Dermis microvascular lymphatic vessel endothelial cell (primary cell): Measurements from ENCODE around the gene FBXW4. TPM values are rescaled to one million over a fixed set of nuclear protein-coding genes. Genes with fewer than 3 reads are reported as not detected.

ENCODE experiments used
- DNase-seq, 2 donors: peaks; one replicate each; pipeline versions ENCODE4 v3.0.0 to v3.0.0-alpha.2; 2010; ENCODE audit warnings: low read depth in 2 of 2
- total RNA-seq: library from RNA; depleted of rRNA; stranded (reverse); fragments of >200 nt; gene quantifications from 2 replicates; pipeline ENCODE4 v1.2.1, GENCODE V29; 2014

FBXW4 gene
- total RNA-seq, 1 donor from 2014 or later: 19.5 TPM

DNA sequence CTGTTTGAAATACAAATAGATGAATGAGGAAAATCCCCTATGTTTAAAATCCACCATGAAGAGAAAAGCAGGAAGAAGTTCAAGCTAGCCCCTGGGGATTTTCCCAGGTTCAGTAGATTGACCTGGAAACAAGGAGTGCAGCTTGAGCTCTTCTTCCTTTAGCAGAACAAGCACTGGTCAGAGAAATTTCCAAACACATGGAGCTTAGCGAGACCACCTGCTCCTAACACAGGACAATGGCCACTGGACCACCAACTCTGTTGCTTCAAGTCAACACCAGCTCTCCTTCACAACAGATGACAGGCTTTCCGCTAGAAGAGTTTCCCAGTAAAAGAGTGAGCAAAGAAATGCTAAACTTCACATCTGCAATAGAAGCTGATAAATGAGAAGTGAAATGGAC is 9.4 kb upstream of the FBXW4 start:
- peak in 1 of 2 donors; percentile 7 for DNase-seq

DNA sequence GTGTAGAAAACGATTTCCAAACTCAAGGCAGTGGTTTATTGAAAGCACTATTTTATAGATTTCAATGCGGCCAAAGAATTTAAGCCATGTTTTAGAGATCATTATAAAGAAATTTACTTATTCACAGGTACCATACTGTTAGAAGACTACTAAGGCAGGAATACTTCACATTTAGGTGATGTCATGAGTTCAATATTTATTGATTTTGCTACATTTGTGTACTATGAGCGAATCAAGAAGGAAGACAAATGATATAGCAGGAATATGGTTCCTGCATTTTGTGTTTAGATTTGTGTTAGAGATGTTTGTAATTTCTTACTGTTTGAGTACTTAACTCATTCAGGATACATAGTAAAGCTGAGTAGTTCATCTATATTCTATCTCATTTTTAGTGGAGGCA is 1.7 kb upstream of the FBXW4 start:
- no peak for DNase-seq

- DNase-seq: no peak
Observed at GRCh38 chr10:101695404-101695890, 477 bp upstream of the FBXW4 start.

DNA sequence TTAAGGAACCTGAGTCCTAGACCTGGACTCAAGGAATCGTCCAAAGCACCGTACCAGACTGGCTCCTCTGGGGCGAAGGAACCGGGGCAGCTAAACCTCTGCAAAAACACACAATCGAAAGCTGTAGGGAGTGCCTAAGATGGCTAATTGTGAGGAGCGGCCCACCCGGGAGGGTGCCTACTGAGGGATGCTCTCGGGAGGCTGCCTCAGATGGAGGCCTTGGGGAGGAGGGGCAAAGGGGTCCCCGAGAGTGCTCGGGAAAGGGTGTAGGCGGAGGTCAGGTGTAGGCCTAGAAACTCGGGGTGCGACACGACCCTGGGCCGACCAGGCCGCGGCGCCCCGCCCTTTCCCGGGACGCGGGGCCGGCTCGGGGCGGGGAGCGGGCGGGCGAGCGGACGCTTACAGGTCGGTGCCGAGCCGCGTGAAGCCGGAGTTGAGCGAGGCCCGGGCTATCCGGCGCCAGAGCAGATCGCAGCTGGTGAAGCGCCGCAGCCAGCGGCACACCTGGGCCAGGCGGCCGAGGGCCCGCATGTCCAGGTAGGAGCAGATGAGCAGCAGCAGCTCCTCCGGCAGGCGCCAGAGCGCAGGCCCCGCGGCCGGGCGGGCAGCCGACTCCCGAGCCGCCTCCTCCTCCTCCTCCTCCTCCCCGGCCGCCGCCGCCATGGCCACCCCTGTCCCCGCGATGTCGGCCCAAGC is 844 bp downstream of the FBXW4 start:
- DNase-seq: peak in 1 of 2 donors; percentile 52

DNA sequence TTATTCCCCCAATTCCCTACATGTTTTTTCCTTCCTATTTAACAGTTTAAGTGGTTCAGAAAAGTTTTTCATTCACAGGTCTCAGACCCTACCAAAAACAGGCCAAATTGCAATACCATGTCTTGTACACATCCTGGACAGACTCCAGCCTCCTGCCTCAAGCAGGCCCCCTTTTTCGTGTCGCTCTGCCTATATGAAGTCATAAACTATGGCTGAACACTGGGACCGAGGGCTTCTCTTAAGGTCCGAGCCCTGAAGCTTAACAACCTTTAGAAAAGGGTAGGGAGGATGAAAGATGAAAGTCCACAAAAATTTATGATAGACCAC is 1.4 kb downstream of the FBXW4 start:
- DNase-seq: peak in 1 of 2 donors; percentile 32

GRCh38 chr10:101691081-101691480 is 3.9 kb downstream of the FBXW4 start:
- DNase-seq: no peak

GRCh38 chr10:101690461-101690860 is 4.5 kb downstream of the FBXW4 start:
- no peak for DNase-seq

DNA sequence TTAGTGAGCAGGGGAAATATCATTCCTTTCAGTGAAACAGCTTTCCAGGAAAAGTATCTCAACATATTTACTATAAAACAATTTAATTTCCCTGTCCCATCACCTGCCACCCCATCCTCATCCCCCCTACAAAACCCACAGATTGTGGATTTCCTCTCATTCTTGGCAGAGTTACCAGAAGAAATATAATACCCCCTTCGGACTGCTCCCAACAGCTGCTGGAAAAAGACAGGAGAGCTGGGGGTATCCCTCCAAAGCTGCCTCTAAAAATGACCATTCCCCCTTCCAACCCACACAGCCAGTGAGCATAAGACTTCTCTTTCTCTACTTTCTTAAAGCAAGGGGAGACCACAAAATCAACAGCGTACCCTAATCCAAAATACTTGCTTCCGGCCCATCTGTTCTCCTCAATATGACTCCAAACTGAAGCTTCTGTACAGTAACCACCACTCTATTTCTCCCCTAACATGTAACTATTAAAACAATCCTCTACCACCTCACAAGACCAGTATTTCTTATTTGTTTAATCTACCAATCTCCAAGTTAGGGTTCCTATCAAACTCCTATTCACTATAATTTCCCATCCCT is 7.8 kb downstream of the FBXW4 start:
- no peak for DNase-seq

DNA sequence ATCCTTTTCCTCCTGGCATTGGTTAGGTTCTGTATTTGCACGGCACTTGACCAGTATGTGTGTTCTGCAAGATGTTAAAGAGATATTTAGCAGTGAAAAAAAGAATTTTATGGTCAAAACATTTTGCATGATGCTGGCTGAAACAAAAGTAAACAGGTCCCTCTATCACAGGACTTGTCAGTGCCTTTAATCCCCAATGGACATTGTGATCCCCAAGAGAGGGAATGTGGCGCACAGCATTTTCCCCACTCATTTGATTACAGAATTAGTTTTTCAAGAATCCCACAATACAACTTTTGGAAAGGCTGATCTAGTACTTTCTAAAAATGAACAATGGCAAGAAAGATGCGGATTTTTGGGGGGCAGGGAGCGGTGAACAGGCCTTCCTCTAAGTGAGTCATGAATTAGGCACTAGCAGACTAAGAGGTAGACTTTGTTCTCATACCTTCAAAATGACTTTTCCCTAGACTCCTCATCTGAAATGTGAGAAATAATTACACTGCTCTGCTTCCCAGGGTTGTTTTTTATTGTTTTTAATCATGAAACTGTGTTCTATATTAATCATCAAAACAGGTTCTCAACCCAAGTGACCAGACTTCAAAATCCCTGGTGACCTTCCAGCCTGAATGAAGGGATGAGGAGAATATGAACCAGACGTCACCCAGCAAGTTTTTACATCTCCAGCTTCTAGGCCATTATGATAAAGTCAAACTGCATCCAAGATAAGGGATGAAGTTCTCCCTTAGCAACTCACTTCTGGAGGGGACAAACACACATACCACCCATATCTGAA is 8.6 kb downstream of the FBXW4 start:
- no peak for DNase-seq

DNA sequence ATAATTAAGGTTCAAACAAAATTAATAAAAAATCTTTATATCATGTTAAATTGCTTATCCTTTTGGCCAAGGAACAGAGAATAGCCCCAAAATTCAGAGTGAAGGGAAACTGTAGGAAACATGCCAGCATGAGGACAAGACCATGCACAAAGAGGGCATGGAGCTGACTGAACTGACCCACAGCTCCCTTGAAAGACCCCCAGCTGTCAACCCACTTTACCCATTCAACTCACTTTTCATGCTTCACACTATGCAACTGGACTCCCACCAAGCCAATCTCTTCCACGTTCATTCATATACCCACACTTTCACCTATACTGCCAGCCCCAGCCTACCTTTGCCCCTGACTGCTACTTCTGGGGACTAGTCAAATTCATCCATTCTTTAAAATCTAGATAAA is 10.2 kb downstream of the FBXW4 start:
- no peak for DNase-seq

- DNase-seq: no peak
Observed at GRCh38 chr10:101683276-101683675, 11.7 kb downstream of the FBXW4 start.

DNA sequence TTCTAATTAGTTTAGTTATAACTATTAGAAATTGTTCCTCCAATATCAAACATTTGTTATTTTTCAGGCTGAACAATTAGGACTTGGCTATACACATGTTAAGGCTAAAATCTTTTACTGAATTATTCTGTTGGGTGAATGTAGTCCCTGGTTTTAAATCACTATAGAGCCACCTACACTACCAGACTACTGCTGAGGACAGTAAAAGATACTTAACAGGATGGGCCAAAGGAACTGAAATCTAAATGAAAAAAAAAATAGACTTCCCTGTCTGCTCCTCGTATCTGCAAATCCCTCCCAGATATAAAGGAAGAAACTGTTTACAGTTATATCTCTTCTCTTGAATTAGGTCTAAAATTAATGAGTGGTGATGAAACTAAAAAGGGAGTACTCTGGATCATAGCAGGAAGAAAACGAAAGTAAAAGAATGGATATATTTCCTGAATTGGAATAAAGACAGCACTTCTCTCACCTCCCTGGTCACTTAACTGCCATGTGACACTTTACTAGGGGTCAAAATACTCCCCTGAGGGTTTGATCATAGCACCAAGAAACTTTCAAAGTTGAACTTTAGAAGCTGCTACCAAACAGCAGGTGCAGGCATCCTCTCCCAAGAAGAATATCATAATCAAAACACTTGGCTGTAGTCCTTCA is 12.7 kb downstream of the FBXW4 start:
- peak in 1 of 2 donors; percentile 8 for DNase-seq

- no peak for DNase-seq
Observed at GRCh38 chr10:101676565-101676964, 18.4 kb downstream of the FBXW4 start.

GRCh38 chr10:101675115-101675514 is 19.9 kb downstream of the FBXW4 start:
- no peak for DNase-seq

DNA sequence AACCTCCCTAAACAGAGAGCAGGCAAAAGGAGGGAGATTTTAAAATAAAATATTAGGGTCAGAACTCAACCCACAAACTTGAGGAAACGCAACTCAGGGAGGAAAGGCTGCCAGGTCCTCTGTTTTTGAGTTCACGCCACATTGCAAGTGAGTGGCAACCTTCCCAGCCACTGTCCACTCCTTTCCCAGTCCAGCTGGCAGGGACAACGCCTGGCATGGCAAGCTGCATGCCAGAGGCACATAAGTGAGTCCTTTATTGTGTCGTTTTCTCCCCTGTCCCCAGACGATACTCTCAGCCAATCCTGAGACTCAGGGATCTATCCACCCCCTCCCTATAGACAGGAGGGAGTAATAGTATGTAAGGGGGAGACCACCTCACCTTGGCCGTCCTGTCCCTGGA is 22.4 kb downstream of the FBXW4 start:
- no peak for DNase-seq

GRCh38 chr10:101671453-101671852 is 23.5 kb downstream of the FBXW4 start:
- DNase-seq: no peak

DNA sequence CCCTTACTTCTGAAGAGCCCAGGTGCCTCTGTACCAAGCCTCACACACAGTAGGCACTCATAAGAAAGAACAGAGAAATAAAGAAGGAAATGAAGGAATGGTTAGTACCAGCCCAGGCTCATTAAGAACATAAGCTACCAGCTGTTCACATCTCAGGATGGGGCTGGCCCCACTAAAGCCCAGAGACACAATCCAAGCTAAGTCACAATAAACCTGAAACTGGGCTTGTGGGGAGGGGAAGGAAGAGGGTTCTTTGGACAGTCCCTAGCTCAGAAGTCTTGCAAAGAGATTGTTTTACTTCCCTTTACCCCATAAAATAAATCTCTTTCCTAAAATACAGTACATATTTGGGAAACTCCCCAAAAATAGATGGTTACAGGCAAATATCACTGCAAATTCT is 24.3 kb downstream of the FBXW4 start:
- no peak for DNase-seq

DNA sequence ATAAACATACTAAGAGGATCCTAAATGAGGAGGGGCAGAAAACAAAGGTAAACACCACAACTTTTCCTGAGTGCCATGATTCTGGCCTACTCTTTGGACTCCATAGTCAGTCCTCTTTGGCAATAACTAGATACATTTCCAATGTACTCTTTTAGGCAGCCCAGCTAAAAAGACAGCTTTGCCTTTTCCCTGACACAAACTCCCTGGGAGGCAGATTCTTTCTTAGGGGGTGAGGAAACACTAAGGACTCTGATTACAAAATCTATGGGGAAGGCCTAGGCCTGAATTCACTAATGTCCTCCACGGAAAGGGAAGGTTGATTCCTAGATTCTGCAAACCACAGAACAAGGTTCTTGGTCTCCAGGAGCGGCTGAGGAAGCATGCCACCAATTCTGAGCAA is 25.8 kb downstream of the FBXW4 start:
- no peak for DNase-seq

- no peak for DNase-seq
Observed at GRCh38 chr10:101668566-101668965, 26.4 kb downstream of the FBXW4 start.

DNA sequence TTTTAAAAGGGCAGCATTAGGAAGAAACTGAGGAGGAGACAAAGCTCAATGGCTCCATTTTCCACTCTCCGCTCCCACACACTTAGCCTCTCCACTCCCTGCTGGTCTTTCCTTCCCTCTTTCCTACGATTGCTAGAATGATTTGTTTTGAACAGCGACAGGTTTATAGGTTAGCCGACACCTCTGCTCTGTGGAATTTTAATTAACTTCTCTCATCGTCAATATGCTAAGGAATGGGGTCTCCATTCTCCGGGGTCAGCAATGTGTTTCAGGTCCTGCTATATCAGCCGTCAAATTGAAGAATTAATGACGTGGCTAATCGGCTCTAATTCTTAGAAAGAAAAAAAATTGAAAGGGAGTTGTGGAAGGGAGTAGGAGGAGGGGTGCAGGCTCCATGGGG is 28.9 kb downstream of the FBXW4 start:
- DNase-seq: no peak

GRCh38 chr10:101663097-101663496 is 31.9 kb downstream of the FBXW4 start:
- no peak for DNase-seq

DNA sequence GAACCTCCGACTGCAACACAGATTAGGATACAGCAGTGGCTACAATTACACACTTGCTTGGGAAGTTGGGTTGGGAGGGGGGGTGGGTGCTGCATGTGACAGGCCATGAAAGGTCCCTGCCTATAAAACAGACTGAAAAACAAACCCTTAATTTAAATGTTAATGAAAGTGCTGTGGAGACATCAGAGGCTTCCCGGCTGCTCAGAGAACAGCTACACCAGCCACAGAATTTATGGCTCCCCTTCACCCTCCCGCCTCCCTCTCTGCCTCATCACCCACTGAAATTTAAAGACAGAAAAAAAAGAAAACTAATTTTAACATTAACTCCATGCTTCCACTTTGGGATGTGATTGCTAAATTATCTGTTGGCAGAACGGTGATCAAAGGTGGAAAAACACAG is 34.7 kb downstream of the FBXW4 start:
- DNase-seq: no peak
